Measurements from ENCODE around the gene ADGRG1. TPM values are rescaled to one million over a fixed set of nuclear protein-coding genes. Genes with fewer than 3 reads are reported as not detected.

ADGRG1 gene
- total and polyA plus RNA-seq, 2 donors (not counting 1 experiment from before 2014, with no cell fraction given): 0.20 to 0.61 TPM

DNA sequence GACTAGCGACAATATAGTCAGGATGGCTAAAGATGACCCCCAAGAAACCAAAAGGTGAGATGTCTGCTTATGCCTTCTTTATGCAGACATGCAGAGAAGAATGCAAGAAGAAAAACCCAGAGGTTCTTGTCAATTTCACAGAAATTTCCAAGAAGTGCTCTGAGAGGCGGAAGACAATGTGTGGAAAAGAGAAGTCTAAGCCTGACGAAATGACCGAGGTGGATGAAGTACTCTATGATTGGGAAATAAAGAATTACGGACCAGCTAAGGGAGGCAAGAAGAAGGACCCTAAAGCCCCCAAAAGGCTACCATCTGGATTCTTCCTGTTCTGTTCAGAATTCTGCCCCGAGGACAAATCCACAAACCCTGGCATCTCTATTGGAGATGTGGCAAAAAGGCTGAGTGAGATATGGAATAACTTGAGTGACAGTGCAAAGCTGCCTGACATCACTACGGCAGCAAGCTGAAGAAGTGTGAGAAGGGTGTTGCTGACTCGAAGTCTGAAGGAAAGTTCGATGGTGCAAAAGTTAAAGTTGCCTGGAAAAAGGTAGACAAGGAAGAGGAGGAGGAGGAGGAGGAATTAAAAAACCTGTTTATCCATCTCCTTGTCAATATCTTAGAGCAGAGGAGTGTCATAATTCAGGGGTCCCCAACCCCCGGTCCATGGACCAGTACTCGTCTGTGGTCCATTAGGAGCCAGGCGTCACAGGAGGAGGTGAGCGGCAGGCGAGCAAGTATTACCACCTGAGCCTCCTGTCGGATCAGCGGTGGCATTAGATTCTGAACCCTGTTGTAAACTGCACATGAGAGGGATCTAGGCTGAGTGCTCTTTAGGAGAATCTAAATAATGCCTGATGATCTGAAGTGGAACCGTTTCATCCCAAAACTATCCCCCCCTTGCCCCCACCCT is 25.1 kb upstream of the ADGRG1 start:
- Mint-ChIP-seq H3K9me3 (ENCODE audit: insufficient read depth) (no peaks in the 10 kb centered on the region), H3K27ac (no peak overlapping the region), H3K4me1 (peaks cover 8% of the 10 kb centered on the region), H3K4me3 (no peak overlapping the region), H3K27me3 (peaks cover 27% of the 10 kb centered on the region)
- Histone ChIP-seq H3K4me1 (ENCODE audit: control insufficient read depth in 2 of 2, insufficient read depth in 2 of 2, low read length in 2 of 2) (peaks cover 12 to 14% of the 10 kb centered on the region in 2 donors), H2AFZ (ENCODE audit: insufficient read depth, low read depth, low read length, poor library complexity, severe bottlenecking) (no peak overlapping the region), H3K27me3 (replicated peaks in 1 of 4; ENCODE audit: control extremely low read depth in 1 of 4, control insufficient read depth in 3 of 4, insufficient read depth in 4 of 4, low read length in 3 of 4) (peaks cover 0 to 4% (median 0%) of the 10 kb centered on the region in 4 experiments), H3K9me3 (ENCODE audit: control extremely low read depth in 1 of 3, control insufficient read depth in 2 of 3, insufficient read depth in 1 of 3, low read length in 2 of 3) (no peaks in the 10 kb centered on the region), H3K36me3 (replicated peaks in 1 of 2; ENCODE audit: control extremely low read depth in 1 of 2, control insufficient read depth in 1 of 2, extremely low read depth in 1 of 2, insufficient read depth in 2 of 2, low read length in 1 of 2) (no peaks in the 10 kb centered on the region), H3K9ac (ENCODE audit: low read length) (no peak overlapping the region), H3K79me2 (ENCODE audit: control insufficient read depth, insufficient read depth, low read length) (no peaks in the 10 kb centered on the region), H4K20me1 (ENCODE audit: control insufficient read depth, insufficient read depth, low read length, poor library complexity, severe bottlenecking) (no peaks in the 10 kb centered on the region), H3K4me2 (replicated peaks; ENCODE audit: low read depth, low read length, poor library complexity, severe bottlenecking) (no peak overlapping the region), H3K27ac (ENCODE audit: low read length in 2 of 2) (no peak overlapping the region), H3K4me3 (ENCODE audit: control extremely low read depth in 1 of 5, extremely low read depth in 1 of 5, insufficient read depth in 1 of 5, low read depth in 2 of 5, low read length in 4 of 5) (no peak overlapping the region)
- ATAC-seq (ENCODE audit: low read depth) (no peak), DNase-seq (no peak)
- TF ChIP-seq EZH2 (IDR thresholded peaks at IDR 0.05; ENCODE audit: borderline replicate concordance, insufficient read depth, low read depth, low read length, poor library complexity, severe bottlenecking): no peak
- TF ChIP-seq, protein P1, sequence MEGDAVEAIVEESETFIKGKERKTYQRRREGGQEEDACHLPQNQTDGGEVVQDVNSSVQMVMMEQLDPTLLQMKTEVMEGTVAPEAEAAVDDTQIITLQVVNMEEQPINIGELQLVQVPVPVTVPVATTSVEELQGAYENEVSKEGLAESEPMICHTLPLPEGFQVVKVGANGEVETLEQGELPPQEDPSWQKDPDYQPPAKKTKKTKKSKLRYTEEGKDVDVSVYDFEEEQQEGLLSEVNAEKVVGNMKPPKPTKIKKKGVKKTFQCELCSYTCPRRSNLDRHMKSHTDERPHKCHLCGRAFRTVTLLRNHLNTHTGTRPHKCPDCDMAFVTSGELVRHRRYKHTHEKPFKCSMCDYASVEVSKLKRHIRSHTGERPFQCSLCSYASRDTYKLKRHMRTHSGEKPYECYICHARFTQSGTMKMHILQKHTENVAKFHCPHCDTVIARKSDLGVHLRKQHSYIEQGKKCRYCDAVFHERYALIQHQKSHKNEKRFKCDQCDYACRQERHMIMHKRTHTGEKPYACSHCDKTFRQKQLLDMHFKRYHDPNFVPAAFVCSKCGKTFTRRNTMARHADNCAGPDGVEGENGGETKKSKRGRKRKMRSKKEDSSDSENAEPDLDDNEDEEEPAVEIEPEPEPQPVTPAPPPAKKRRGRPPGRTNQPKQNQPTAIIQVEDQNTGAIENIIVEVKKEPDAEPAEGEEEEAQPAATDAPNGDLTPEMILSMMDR (IDR thresholded peaks at IDR 0.05): no peak
- intact Hi-C loops (cut with micrococcal nuclease): no loop called here
- WGBS (ENCODE audit: insufficient coverage): 86% methylated on average over 8 of the region's 17 CpGs
- POLR2A ChIA-PET: no interaction called here
- CTCF ChIA-PET: no interaction called here

DNA sequence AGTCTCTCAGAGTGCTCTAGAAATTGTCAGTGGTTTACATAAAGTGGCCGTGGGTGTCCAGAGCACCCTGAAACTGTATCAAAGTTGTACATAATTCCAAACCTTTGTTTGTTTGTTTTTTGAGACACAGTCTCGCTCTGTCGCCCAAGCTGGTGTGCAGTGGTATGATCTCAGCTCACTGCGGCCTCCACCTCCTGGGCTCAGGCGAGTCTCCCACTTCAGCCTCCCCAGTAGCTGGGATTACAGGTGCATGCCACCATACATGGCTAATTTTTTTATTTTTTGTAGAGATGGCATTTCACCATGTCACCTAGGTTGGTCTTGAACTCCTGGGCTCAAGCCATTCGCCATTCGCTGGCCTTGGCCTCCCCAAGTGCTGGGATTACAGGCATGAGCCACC is 24.3 kb upstream of the ADGRG1 start:
- no peak for TF ChIP-seq EZH2 (IDR thresholded peaks at IDR 0.05; ENCODE audit: borderline replicate concordance, insufficient read depth, low read depth, low read length, poor library complexity, severe bottlenecking)
- TF ChIP-seq, protein P1 (IDR thresholded peaks at IDR 0.05): no peak
- Histone ChIP-seq H3K4me3 (ENCODE audit: control extremely low read depth in 1 of 5, extremely low read depth in 1 of 5, insufficient read depth in 1 of 5, low read depth in 2 of 5, low read length in 4 of 5) (no peak overlapping the region), H3K4me2 (replicated peaks; ENCODE audit: low read depth, low read length, poor library complexity, severe bottlenecking) (no peak overlapping the region), H4K20me1 (ENCODE audit: control insufficient read depth, insufficient read depth, low read length, poor library complexity, severe bottlenecking) (no peaks in the 10 kb centered on the region), H3K27me3 (replicated peaks in 1 of 4; ENCODE audit: control extremely low read depth in 1 of 4, control insufficient read depth in 3 of 4, insufficient read depth in 4 of 4, low read length in 3 of 4) (peaks cover 0 to 9% (median 1%) of the 10 kb centered on the region in 4 experiments), H3K4me1 (ENCODE audit: control insufficient read depth in 2 of 2, insufficient read depth in 2 of 2, low read length in 2 of 2) (peaks cover 14 to 18% of the 10 kb centered on the region in 2 donors), H3K36me3 (replicated peaks in 1 of 2; ENCODE audit: control extremely low read depth in 1 of 2, control insufficient read depth in 1 of 2, extremely low read depth in 1 of 2, insufficient read depth in 2 of 2, low read length in 1 of 2) (no peaks in the 10 kb centered on the region), H3K27ac (ENCODE audit: low read length in 2 of 2) (no peak overlapping the region), H3K79me2 (ENCODE audit: control insufficient read depth, insufficient read depth, low read length) (no peaks in the 10 kb centered on the region), H3K9ac (ENCODE audit: low read length) (no peak overlapping the region), H3K9me3 (ENCODE audit: control extremely low read depth in 1 of 3, control insufficient read depth in 2 of 3, insufficient read depth in 1 of 3, low read length in 2 of 3) (no peaks in the 10 kb centered on the region), H2AFZ (ENCODE audit: insufficient read depth, low read depth, low read length, poor library complexity, severe bottlenecking) (no peak overlapping the region)
- ATAC-seq (ENCODE audit: low read depth) (no peak), DNase-seq (no peak)
- Mint-ChIP-seq H3K27ac (no peak overlapping the region), H3K4me3 (no peak overlapping the region), H3K4me1 (peaks cover 9% of the 10 kb centered on the region), H3K27me3 (peaks cover 27% of the 10 kb centered on the region), H3K9me3 (ENCODE audit: insufficient read depth) (no peaks in the 10 kb centered on the region)
- intact Hi-C loops (cut with micrococcal nuclease): no loop called here
- ChIA-PET CTCF (no interaction called here), POLR2A (no interaction called here)
- 91% methylated on average over 4 of the region's 7 CpGs for WGBS (ENCODE audit: insufficient coverage)

Data from B cell (primary cell).